ENCODE measurements around the gene PRKAG1. TPM values are rescaled to one million over a fixed set of nuclear protein-coding genes. Genes with fewer than 3 reads are reported as not detected.

The PRKAG1 gene
- total RNA-seq, 1 experiment from 2014 or later = 80.3 TPM

GRCh38 chr12:49048953-49049352 is 30.4 kb upstream of the PRKAG1 start:
- BruUV-seq (replicated peaks) = no TSS peak
- Mint-ChIP-seq H3K4me3 (ENCODE audit: unreplicated experiment) (no peak overlapping the region), H3K27ac (ENCODE audit: low read depth, unreplicated experiment) (no peak overlapping the region), H3K4me1 (ENCODE audit: insufficient read depth, unreplicated experiment) (peaks cover 8% of the 10 kb centered on the region), H3K36me3 (ENCODE audit: insufficient read depth, unreplicated experiment) (peaks cover 90% of the 10 kb centered on the region), H3K27me3 (ENCODE audit: insufficient read depth, unreplicated experiment) (no peaks in the 10 kb centered on the region), H3K9me3 (ENCODE audit: unreplicated experiment) (no peaks in the 10 kb centered on the region)
- TF ChIP-seq CTCF (IDR thresholded peaks at IDR 0.05; ENCODE audit: unreplicated experiment) = no peak
- intact Hi-C loops (cut with micrococcal nuclease) = no loop called here
- no peak for DNase-seq (ENCODE audit: unreplicated experiment)
- POLR2A ChIA-PET = interaction anchor here (0.5 to 1.4 kb wide), 3 partner anchors 10 to 1153 kb away, joined by 4 to 9 read pairs (median 4); no protein-coding TSS in a partner anchor
- CTCF ChIA-PET = interaction anchor here (0.6 kb wide), 1 partner anchor 8 kb away, joined by 3 read pairs; no protein-coding TSS in a partner anchor

- no peaks in the 10 kb centered on the region for H3K27me3 Mint-ChIP-seq (ENCODE audit: insufficient read depth, unreplicated experiment)
- ChIA-PET CTCF (interaction anchor here (1.2 kb wide), 1 partner anchor 9 kb away, joined by 8 read pairs; no protein-coding TSS in a partner anchor), POLR2A (interaction anchor here (0.6 to 1.2 kb wide), 4 partner anchors 9 to 28 kb away, joined by 3 to 6 read pairs (median 4); no protein-coding TSS in a partner anchor)
- no TSS peak for BruUV-seq (replicated peaks)
- no peak for TF ChIP-seq CTCF (IDR thresholded peaks at IDR 0.05; ENCODE audit: unreplicated experiment)
- no peaks in the 10 kb centered on the region for H3K9me3 Mint-ChIP-seq (ENCODE audit: unreplicated experiment)
- intact Hi-C loops (cut with micrococcal nuclease) = no loop called here
- no peak overlapping the region for H3K27ac Mint-ChIP-seq (ENCODE audit: low read depth, unreplicated experiment)
- DNase-seq (ENCODE audit: unreplicated experiment) = no peak
- peaks cover 91% of the 10 kb centered on the region for H3K36me3 Mint-ChIP-seq (ENCODE audit: insufficient read depth, unreplicated experiment)
- peaks cover 8% of the 10 kb centered on the region for H3K4me1 Mint-ChIP-seq (ENCODE audit: insufficient read depth, unreplicated experiment)
- H3K4me3 Mint-ChIP-seq (ENCODE audit: unreplicated experiment) = no peak overlapping the region
Observed at GRCh38 chr12:49046129-49046895, 27.7 kb upstream of the PRKAG1 start.

- DNase-seq (ENCODE audit: unreplicated experiment) = no peak
- Mint-ChIP-seq H3K4me1 (ENCODE audit: insufficient read depth, unreplicated experiment) (no peaks in the 10 kb centered on the region), H3K4me3 (ENCODE audit: unreplicated experiment) (no peak overlapping the region), H3K9me3 (ENCODE audit: unreplicated experiment) (no peaks in the 10 kb centered on the region), H3K27ac (ENCODE audit: low read depth, unreplicated experiment) (no peak overlapping the region), H3K27me3 (ENCODE audit: insufficient read depth, unreplicated experiment) (no peaks in the 10 kb centered on the region), H3K36me3 (ENCODE audit: insufficient read depth, unreplicated experiment) (peaks cover 82% of the 10 kb centered on the region)
- ChIA-PET CTCF (interaction anchor here (0.6 to 1.5 kb wide), 7 partner anchors 9 to 306 kb away, joined by 3 to 5 read pairs (median 4); no protein-coding TSS in a partner anchor), POLR2A (no interaction called here)
- intact Hi-C loops (cut with micrococcal nuclease) = no loop called here
- no peak for TF ChIP-seq CTCF (IDR thresholded peaks at IDR 0.05; ENCODE audit: unreplicated experiment)
- BruUV-seq (replicated peaks) = no TSS peak
Observed at GRCh38 chr12:49044660-49045059, 26.1 kb upstream of the PRKAG1 start.

GRCh38 chr12:49043856-49044258 is 25.3 kb upstream of the PRKAG1 start:
- ChIA-PET CTCF (interaction anchor here (0.5 to 1.5 kb wide), 8 partner anchors 8 to 74 kb away, joined by 3 to 6 read pairs (median 4); no protein-coding TSS in a partner anchor), POLR2A (no interaction called here)
- DNase-seq (ENCODE audit: unreplicated experiment) = peak; percentile 56
- no TSS peak for BruUV-seq (replicated peaks)
- H3K27ac Mint-ChIP-seq (ENCODE audit: low read depth, unreplicated experiment) = no peak overlapping the region
- H3K4me1 Mint-ChIP-seq (ENCODE audit: insufficient read depth, unreplicated experiment) = no peaks in the 10 kb centered on the region
- intact Hi-C loops (cut with micrococcal nuclease) = no loop called here
- peaks cover 81% of the 10 kb centered on the region for H3K36me3 Mint-ChIP-seq (ENCODE audit: insufficient read depth, unreplicated experiment)
- no peaks in the 10 kb centered on the region for H3K27me3 Mint-ChIP-seq (ENCODE audit: insufficient read depth, unreplicated experiment)
- H3K4me3 Mint-ChIP-seq (ENCODE audit: unreplicated experiment) = no peak overlapping the region
- no peaks in the 10 kb centered on the region for H3K9me3 Mint-ChIP-seq (ENCODE audit: unreplicated experiment)
- TF ChIP-seq CTCF (IDR thresholded peaks at IDR 0.05; ENCODE audit: unreplicated experiment) = peak; percentile 55

Measured in MCF 10A (cell line).